Hepatic stellate cell (primary cell): ENCODE measurements around the gene RNF5.
A peak's percentile ranks its signal among the peaks of the same experiment; 100 is the strongest.

ENCODE experiments used
- DNase-seq: peaks from one replicate; pipeline ENCODE4 v3.0.0; 2011; ENCODE audit warnings: low spot score

RNF5 gene

GRCh38 chr6:32151863-32152768 is 26.1 kb upstream of the RNF5 start, which contains the start of gene PRRT1:
Gene PRRT1, minus strand, starts transcription at chr6:32151939. Its CDS starts 112 bp downstream, at chr6:32151827.
- no peak for DNase-seq

- DNase-seq = peak; percentile 61
These were observed 25.2 kb upstream of the RNF5 start for GRCh38 chr6:32152769-32153563.

- peak; percentile 91 for DNase-seq
These were observed 24.4 kb upstream of the RNF5 start, which contains the start of gene PPT2 for GRCh38 chr6:32153564-32154513. Gene PPT2, plus strand, starts transcription at chr6:32154141. Its CDS starts 454 bp downstream, at chr6:32154595.

GRCh38 chr6:32154514-32155161 is 23.6 kb upstream of the RNF5 start:
- DNase-seq = peak; percentile 72

- no peak for DNase-seq
These were observed 21.3 kb upstream of the RNF5 start for GRCh38 chr6:32156891-32157290.

- no peak for DNase-seq
These were observed 20.2 kb upstream of the RNF5 start for GRCh38 chr6:32158052-32158451.

GRCh38 chr6:32163559-32164258 is 14.5 kb upstream of the RNF5 start:
- no peak for DNase-seq

GRCh38 chr6:32164295-32164694 is 13.9 kb upstream of the RNF5 start, which contains the start of gene EGFL8:
Gene EGFL8, plus strand, starts transcription at chr6:32164595. Its CDS starts 1,571 bp downstream, at chr6:32166166.
- DNase-seq = no peak

- no peak for DNase-seq
These were observed 11.7 kb upstream of the RNF5 start for GRCh38 chr6:32166411-32167061.

- no peak for DNase-seq
These were observed 10.9 kb upstream of the RNF5 start for GRCh38 chr6:32167154-32167760.

- DNase-seq = no peak
These were observed 10.4 kb upstream of the RNF5 start for GRCh38 chr6:32167761-32168262.

- no peak for DNase-seq
These were observed 9.9 kb upstream of the RNF5 start for GRCh38 chr6:32168350-32168749.

GRCh38 chr6:32168807-32169591 is 9.2 kb upstream of the RNF5 start:
- no peak for DNase-seq

GRCh38 chr6:32170294-32170693 is 7.9 kb upstream of the RNF5 start:
- no peak for DNase-seq

GRCh38 chr6:32171234-32171633 is 7.0 kb upstream of the RNF5 start:
- DNase-seq = no peak

GRCh38 chr6:32173051-32173727 is 5.0 kb upstream of the RNF5 start:
- DNase-seq = no peak

GRCh38 chr6:32174416-32174815 is 3.8 kb upstream of the RNF5 start:
- no peak for DNase-seq

GRCh38 chr6:32175322-32175710 is 2.9 kb upstream of the RNF5 start:
- DNase-seq = no peak
